ENCODE results near the gene SH2D3C. TPM values are rescaled to one million over a fixed set of nuclear protein-coding genes. Genes with fewer than 3 reads are reported as not detected.
A peak's percentile ranks its signal among the peaks of the same experiment; 100 is the strongest.

The SH2D3C gene
- total and polyA plus RNA-seq, 9 of the 15 experiments (the other 6 are each of a cell fraction or from before 2014, with no cell fraction given) = 0.03 to 1.2 (median 0.22) TPM; not detected in 1

DNA sequence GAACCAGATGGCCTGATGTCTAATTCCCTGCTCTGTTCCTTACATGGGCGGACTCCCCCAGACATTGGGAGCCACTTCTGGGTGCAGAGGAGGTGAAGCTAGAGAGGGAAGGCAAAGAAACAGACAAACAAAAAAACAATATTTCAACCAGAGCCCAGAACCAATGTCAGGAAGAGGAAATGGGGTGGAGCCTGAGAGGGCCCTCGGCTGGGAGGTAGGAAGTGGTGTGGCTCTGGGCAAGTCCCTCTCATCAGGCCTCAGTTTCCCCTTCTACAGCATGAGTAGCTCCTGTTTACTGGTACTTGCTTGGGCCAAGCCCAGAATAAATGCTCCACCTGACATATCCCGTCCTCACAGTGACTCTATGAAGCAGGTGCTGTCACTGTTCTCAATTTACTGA is 11.1 kb downstream of the SH2D3C start (continued):
- TF ChIP-seq POLR2B (IDR thresholded peaks at IDR 0.05; ENCODE audit: low read depth, partially characterized antibody) = no peak
- TF ChIP-seq NR2C2 (CRISPR knock-in tag; IDR thresholded peaks at IDR 0.05) = no peak
- TF ChIP-seq NR2C2 (tag; IDR thresholded peaks at IDR 0.05) = no peak

DNA sequence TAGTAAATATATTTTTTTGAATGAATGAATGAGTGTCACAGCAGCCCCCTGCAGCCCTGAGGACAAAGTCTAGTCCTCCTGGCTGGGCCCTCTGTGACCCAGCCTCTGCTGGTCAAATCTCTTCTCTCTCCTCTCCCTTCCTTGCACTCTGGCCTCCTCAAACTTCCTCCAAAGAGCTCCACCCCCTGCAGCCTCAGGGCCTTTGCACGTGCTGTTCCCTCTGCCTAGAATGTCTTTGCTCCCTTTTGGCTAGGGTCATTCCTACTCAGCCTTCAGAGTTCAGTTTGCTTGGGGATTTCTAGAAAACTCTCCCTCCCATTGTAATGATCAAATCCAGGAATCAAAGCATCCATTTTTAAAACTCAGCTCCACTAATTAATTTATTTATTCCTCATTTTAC is 13.0 kb downstream of the SH2D3C start:
- DNase-seq (ENCODE audit: extremely low read depth in 1 of 4, low spot score in 3 of 4) (no peak), ATAC-seq (no peak), FAIRE-seq (no peak)
- ChIA-PET POLR2A (no interaction called here), CTCF (ENCODE audit: low intra/inter-chr PET ratio) (no interaction called here)
- Histone ChIP-seq H4K20me1 (replicated peaks; ENCODE audit: control insufficient read depth, insufficient read depth, low read length) (no peaks in the 10 kb centered on the region), H3K27ac (ENCODE audit: extremely low read depth, low read depth, low read length) (no peak overlapping the region), H2AFZ (ENCODE audit: low read depth, low read length) (no peak overlapping the region), H3K4me1 (replicated peaks in 1 of 2; ENCODE audit: control insufficient read depth in 2 of 2, insufficient read depth in 2 of 2, low read length in 2 of 2) (peaks cover 21 to 35% of the 10 kb centered on the region in 2 experiments), H3K4me3 (no peak overlapping the region), H3K4me2 (ENCODE audit: insufficient read depth, low read length) (no peak overlapping the region), H3K9me1 (ENCODE audit: control insufficient read depth, insufficient read depth, low read length) (peaks cover 3% of the 10 kb centered on the region), H3K36me3 (ENCODE audit: control insufficient read depth, insufficient read depth, low read length) (no peaks in the 10 kb centered on the region), H3K9me3 (replicated peaks; ENCODE audit: control insufficient read depth, insufficient read depth, low read depth, low read length) (no peaks in the 10 kb centered on the region), H3K9ac (ENCODE audit: insufficient read depth in 1 of 2, low read depth in 2 of 2, low read length in 2 of 2) (no peak overlapping the region), H3K79me2 (ENCODE audit: control insufficient read depth, insufficient read depth, low read length) (no peaks in the 10 kb centered on the region), H3K27me3 (ENCODE audit: control insufficient read depth in 2 of 2, insufficient read depth in 2 of 2, low read length in 2 of 2) (no peaks in the 10 kb centered on the region; a peak in 1 of 5 replicates)
- in situ Hi-C loops (cut with MboI) = loop anchor here (25.0 kb wide), 1 partner anchor 597 kb away; the partner anchor contains the start of gene URM1
- no TSS peak for BruUV-seq (replicated peaks)
- WGBS (ENCODE audit: insufficient coverage, low coverage, missing lambda C conversion rate) = 0% methylated on average over 1 of the region's 1 CpG
- intact Hi-C loops (cut with micrococcal nuclease) = loop anchor here (2.0 kb wide), 1 partner anchor 105 kb away; no protein-coding TSS in a partner anchor
- TF ChIP-seq, protein P1, sequence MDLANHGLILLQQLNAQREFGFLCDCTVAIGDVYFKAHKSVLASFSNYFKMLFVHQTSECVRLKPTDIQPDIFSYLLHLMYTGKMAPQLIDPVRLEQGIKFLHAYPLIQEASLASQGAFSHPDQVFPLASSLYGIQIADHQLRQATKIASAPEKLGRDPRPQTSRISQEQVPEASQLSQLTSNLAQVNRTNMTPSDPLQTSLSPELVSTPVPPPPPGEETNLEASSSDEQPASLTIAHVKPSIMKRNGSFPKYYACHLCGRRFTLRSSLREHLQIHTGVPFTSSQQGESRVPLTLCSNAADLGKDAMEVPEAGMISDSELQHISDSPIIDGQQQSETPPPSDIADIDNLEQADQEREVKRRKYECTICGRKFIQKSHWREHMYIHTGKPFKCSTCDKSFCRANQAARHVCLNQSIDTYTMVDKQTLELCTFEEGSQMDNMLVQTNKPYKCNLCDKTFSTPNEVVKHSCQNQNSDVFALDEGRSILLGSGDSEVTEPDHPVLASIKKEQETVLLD (IDR thresholded peaks at IDR 0.05) = no peak
- TF ChIP-seq BHLHE40 (IDR thresholded peaks at IDR 0.05; ENCODE audit: low read length) (0 out of 2 replicates have a peak, but pooled peaks have one; percentile 24), BCOR (IDR thresholded peaks at IDR 0.05) (peak; percentile 80), SMARCA5 (IDR thresholded peaks at IDR 0.05) (peak; percentile 40; the same call in 1 of the 2 replicates), KDM1A (IDR thresholded peaks at IDR 0.05) (peak; percentile 10 to 40; a peak in 1 of 4 replicates), RBBP5 (IDR thresholded peaks at IDR 0.05; ENCODE audit: borderline replicate concordance, insufficient read depth, low read length, poor library complexity, severe bottlenecking) (no peak), ZNF24 (IDR thresholded peaks at IDR 0.05) (peak; percentile 89), SIN3A (IDR thresholded peaks at IDR 0.05; ENCODE audit: borderline replicate concordance in 2 of 2, control insufficient read depth in 1 of 2, low read depth in 2 of 2, low read length in 2 of 2) (no peak)
- TF ChIP-seq, protein P2, sequence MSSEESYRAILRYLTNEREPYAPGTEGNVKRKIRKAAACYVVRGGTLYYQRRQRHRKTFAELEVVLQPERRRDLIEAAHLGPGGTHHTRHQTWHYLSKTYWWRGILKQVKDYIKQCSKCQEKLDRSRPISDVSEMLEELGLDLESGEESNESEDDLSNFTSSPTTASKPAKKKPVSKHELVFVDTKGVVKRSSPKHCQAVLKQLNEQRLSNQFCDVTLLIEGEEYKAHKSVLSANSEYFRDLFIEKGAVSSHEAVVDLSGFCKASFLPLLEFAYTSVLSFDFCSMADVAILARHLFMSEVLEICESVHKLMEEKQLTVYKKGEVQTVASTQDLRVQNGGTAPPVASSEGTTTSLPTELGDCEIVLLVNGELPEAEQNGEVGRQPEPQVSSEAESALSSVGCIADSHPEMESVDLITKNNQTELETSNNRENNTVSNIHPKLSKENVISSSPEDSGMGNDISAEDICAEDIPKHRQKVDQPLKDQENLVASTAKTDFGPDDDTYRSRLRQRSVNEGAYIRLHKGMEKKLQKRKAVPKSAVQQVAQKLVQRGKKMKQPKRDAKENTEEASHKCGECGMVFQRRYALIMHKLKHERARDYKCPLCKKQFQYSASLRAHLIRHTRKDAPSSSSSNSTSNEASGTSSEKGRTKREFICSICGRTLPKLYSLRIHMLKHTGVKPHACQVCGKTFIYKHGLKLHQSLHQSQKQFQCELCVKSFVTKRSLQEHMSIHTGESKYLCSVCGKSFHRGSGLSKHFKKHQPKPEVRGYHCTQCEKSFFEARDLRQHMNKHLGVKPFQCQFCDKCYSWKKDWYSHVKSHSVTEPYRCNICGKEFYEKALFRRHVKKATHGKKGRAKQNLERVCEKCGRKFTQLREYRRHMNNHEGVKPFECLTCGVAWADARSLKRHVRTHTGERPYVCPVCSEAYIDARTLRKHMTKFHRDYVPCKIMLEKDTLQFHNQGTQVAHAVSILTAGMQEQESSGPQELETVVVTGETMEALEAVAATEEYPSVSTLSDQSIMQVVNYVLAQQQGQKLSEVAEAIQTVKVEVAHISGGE (CRISPR knock-in tag; IDR thresholded peaks at IDR 0.05) = no peak
- TF ChIP-seq, protein P3, sequence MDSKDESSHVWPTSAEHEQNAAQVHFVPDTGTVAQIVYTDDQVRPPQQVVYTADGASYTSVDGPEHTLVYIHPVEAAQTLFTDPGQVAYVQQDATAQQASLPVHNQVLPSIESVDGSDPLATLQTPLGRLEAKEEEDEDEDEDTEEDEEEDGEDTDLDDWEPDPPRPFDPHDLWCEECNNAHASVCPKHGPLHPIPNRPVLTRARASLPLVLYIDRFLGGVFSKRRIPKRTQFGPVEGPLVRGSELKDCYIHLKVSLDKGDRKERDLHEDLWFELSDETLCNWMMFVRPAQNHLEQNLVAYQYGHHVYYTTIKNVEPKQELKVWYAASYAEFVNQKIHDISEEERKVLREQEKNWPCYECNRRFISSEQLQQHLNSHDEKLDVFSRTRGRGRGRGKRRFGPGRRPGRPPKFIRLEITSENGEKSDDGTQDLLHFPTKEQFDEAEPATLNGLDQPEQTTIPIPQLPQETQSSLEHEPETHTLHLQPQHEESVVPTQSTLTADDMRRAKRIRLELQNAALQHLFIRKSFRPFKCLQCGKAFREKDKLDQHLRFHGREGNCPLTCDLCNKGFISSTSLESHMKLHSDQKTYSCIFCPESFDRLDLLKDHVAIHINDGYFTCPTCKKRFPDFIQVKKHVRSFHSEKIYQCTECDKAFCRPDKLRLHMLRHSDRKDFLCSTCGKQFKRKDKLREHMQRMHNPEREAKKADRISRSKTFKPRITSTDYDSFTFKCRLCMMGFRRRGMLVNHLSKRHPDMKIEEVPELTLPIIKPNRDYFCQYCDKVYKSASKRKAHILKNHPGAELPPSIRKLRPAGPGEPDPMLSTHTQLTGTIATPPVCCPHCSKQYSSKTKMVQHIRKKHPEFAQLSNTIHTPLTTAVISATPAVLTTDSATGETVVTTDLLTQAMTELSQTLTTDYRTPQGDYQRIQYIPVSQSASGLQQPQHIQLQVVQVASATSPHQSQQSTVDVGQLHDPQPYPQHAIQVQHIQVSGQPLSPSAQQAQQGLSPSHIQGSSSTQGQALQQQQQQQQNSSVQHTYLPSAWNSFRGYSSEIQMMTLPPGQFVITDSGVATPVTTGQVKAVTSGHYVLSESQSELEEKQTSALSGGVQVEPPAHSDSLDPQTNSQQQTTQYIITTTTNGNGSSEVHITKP (IDR thresholded peaks at IDR 0.05; ENCODE audit: partially characterized antibody) = no peak

All from K562 (cell line).